ENCODE results near the gene MPZL2. TPM values are rescaled to one million over a fixed set of nuclear protein-coding genes. Genes with fewer than 3 reads are reported as not detected.

The MPZL2 gene
- polyA plus RNA-seq, 3 donors, result 8.0 to 18.6 (median 14.2) TPM

DNA sequence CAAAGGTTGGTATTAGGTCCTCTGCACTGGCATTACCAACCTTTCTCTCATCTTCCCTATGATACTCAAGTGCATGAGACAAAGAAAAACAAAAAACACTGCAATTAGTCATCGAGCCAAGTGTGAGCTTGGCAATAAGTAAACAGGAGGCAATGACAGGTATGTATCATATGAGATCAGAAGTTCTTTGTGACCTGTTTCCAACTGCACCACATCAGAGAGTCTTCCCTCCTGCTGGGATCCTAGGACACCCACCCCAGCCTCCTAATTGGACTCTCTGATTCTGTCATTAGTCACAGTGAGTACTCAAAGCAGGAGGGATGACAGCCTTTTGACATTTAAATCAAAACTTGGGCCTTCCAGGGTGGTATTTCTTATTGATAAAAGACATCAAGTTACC, 31.4 kb downstream of the MPZL2 start:
- Histone ChIP-seq H3K9me3 (replicated peaks in 1 of 2; ENCODE audit: control insufficient read depth in 1 of 2, insufficient read depth in 1 of 2, low read length in 2 of 2) (no peaks in the 10 kb centered on the region), H3K9ac (ENCODE audit: insufficient read depth, low read length, poor library complexity, severe bottlenecking) (no peak overlapping the region), H3K4me3 (replicated peaks in 1 of 3; ENCODE audit: low read depth in 2 of 3, low read length in 3 of 3) (no peak overlapping the region), H4K20me1 (ENCODE audit: insufficient read depth, low read length) (no peaks in the 10 kb centered on the region), H3K27ac (ENCODE audit: low read depth in 1 of 2, low read length in 2 of 2) (no peak overlapping the region), H3K27me3 (ENCODE audit: control insufficient read depth in 2 of 2, insufficient read depth in 2 of 2, low read length in 2 of 2) (no peaks in the 10 kb centered on the region), H3K36me3 (replicated peaks in 1 of 2; ENCODE audit: control insufficient read depth in 1 of 2, insufficient read depth in 2 of 2, low read length in 2 of 2) (peaks cover 21 to 37% of the 10 kb centered on the region in 2 donors), H3K79me2 (ENCODE audit: insufficient read depth, low read length) (peaks cover 16% of the 10 kb centered on the region), H3K4me2 (replicated peaks; ENCODE audit: extremely low read depth, low read length, poor library complexity, severe bottlenecking) (no peak overlapping the region), H3K4me1 (ENCODE audit: control insufficient read depth in 1 of 2, insufficient read depth in 2 of 2, low read length in 2 of 2) (peaks cover 66 to 71% of the 10 kb centered on the region in 2 donors), H2AFZ (ENCODE audit: insufficient read depth, low read depth, low read length, poor library complexity, severe bottlenecking) (no peak overlapping the region)
- H3K4me1 Mint-ChIP-seq, result peaks cover 64% of the 10 kb centered on the region
- intact Hi-C loops (cut with micrococcal nuclease), result no loop called here
- peaks cover 0 to 1% (median 0%) of the 10 kb centered on the region in 7 donors for H3K9me3 Mint-ChIP-seq
- WGBS (ENCODE audit: insufficient coverage), result no CpG with 5 or more reads among the region's 1 CpG
- H3K27ac Mint-ChIP-seq, result no peak overlapping the region
- H3K27me3 Mint-ChIP-seq (ENCODE audit: low read depth in 3 of 3), result no peaks in the 10 kb centered on the region
- peaks cover 16 to 42% of the 10 kb centered on the region in 2 donors for H3K36me3 Mint-ChIP-seq
- no peak overlapping the region for H3K4me3 Mint-ChIP-seq
- no peak for DNase-seq
- TF ChIP-seq, protein P1, sequence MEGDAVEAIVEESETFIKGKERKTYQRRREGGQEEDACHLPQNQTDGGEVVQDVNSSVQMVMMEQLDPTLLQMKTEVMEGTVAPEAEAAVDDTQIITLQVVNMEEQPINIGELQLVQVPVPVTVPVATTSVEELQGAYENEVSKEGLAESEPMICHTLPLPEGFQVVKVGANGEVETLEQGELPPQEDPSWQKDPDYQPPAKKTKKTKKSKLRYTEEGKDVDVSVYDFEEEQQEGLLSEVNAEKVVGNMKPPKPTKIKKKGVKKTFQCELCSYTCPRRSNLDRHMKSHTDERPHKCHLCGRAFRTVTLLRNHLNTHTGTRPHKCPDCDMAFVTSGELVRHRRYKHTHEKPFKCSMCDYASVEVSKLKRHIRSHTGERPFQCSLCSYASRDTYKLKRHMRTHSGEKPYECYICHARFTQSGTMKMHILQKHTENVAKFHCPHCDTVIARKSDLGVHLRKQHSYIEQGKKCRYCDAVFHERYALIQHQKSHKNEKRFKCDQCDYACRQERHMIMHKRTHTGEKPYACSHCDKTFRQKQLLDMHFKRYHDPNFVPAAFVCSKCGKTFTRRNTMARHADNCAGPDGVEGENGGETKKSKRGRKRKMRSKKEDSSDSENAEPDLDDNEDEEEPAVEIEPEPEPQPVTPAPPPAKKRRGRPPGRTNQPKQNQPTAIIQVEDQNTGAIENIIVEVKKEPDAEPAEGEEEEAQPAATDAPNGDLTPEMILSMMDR (IDR thresholded peaks at IDR 0.05), result no peak

DNA sequence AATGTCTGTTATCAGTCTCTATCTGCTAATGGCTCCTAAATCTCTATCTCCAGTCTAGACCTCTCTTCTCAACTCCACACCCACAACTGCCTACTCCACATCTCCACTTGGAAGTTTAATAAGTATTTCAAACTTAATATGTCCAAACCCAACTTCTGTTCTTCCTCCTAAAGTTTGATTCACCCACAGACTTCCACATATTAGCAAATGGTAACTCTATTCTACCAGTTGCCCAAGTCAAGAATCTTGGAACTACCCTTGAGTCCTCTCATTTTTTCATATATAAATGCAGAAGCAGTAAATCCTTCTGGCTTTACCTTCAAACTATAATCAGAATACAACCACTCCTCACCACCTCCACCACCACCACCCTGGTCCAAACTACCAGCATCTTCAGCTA, 32.6 kb downstream of the MPZL2 start:
- H3K4me1 Mint-ChIP-seq, result peaks cover 64% of the 10 kb centered on the region
- H3K9me3 Mint-ChIP-seq, result peaks cover 0 to 1% (median 0%) of the 10 kb centered on the region in 7 donors
- TF ChIP-seq, protein P1 (IDR thresholded peaks at IDR 0.05), result no peak
- Histone ChIP-seq H2AFZ (ENCODE audit: insufficient read depth, low read depth, low read length, poor library complexity, severe bottlenecking) (no peak overlapping the region), H3K36me3 (replicated peaks in 1 of 2; ENCODE audit: control insufficient read depth in 1 of 2, insufficient read depth in 2 of 2, low read length in 2 of 2) (peaks cover 21 to 37% of the 10 kb centered on the region in 2 donors), H3K4me2 (replicated peaks; ENCODE audit: extremely low read depth, low read length, poor library complexity, severe bottlenecking) (no peak overlapping the region), H3K4me3 (replicated peaks in 1 of 3; ENCODE audit: low read depth in 2 of 3, low read length in 3 of 3) (no peak overlapping the region), H3K27me3 (ENCODE audit: control insufficient read depth in 2 of 2, insufficient read depth in 2 of 2, low read length in 2 of 2) (no peaks in the 10 kb centered on the region), H4K20me1 (ENCODE audit: insufficient read depth, low read length) (no peaks in the 10 kb centered on the region), H3K4me1 (ENCODE audit: control insufficient read depth in 1 of 2, insufficient read depth in 2 of 2, low read length in 2 of 2) (peaks cover 66 to 71% of the 10 kb centered on the region in 2 donors), H3K9me3 (replicated peaks in 1 of 2; ENCODE audit: control insufficient read depth in 1 of 2, insufficient read depth in 1 of 2, low read length in 2 of 2) (no peaks in the 10 kb centered on the region), H3K9ac (ENCODE audit: insufficient read depth, low read length, poor library complexity, severe bottlenecking) (no peak overlapping the region), H3K79me2 (ENCODE audit: insufficient read depth, low read length) (peaks cover 10% of the 10 kb centered on the region), H3K27ac (ENCODE audit: low read depth in 1 of 2, low read length in 2 of 2) (peak overlapping the region in 1 of 2 donors; percentile 4)
- intact Hi-C loops (cut with micrococcal nuclease), result no loop called here
- no peaks in the 10 kb centered on the region for H3K27me3 Mint-ChIP-seq (ENCODE audit: low read depth in 3 of 3)
- H3K36me3 Mint-ChIP-seq, result peaks cover 16 to 43% of the 10 kb centered on the region in 2 donors
- no peak overlapping the region for H3K27ac Mint-ChIP-seq
- no peak overlapping the region for H3K4me3 Mint-ChIP-seq
- no peak for DNase-seq
